Brain pericyte (primary cell): ENCODE results near the gene CDH23.

Experiments used
- DNase-seq: peaks from one replicate; pipeline ENCODE4 v3.0.0-alpha.2; 2012; ENCODE audit warnings: low read depth, low spot score

CDH23 gene

DNA sequence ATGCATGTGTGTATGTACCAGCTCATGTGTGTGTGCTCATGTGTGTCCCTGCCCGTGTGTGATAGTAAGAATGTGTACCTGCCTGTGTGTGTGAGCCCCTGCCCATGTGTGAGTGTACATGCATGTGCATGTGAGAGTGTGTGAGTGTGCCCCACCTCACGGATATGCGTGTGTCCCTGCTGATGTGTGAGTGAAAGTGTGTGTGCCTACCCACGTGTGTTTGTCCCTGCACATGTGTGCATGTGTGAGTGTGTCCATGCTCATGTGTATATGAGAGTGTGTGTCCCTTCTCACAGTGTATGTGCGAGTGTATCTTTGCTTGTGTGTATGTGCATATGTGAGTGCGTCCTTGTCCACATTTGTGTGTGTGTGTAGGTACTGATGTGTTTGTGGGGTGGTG is 69.6 kb downstream of the CDH23 start:
- no peak for DNase-seq

DNA sequence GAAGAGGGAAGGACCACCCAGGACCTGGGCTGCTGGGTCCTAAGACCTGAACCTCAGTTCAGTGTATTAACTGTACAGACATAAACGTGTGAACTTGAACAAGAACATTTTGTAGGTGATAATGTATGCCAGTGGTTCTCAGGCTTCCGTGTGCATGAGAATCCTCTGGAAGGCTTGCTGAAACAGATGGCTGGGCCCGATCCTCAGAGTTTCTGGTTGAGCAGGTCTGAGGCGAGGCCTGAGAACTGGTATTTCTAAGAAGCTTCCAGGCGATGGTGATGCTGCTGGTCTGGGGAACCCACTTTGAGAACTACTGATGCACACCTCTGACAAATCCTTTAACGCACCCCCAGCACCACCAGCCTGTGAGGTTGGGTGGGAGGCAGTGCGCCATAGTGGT is 70.4 kb downstream of the CDH23 start:
- no peak for DNase-seq

DNA sequence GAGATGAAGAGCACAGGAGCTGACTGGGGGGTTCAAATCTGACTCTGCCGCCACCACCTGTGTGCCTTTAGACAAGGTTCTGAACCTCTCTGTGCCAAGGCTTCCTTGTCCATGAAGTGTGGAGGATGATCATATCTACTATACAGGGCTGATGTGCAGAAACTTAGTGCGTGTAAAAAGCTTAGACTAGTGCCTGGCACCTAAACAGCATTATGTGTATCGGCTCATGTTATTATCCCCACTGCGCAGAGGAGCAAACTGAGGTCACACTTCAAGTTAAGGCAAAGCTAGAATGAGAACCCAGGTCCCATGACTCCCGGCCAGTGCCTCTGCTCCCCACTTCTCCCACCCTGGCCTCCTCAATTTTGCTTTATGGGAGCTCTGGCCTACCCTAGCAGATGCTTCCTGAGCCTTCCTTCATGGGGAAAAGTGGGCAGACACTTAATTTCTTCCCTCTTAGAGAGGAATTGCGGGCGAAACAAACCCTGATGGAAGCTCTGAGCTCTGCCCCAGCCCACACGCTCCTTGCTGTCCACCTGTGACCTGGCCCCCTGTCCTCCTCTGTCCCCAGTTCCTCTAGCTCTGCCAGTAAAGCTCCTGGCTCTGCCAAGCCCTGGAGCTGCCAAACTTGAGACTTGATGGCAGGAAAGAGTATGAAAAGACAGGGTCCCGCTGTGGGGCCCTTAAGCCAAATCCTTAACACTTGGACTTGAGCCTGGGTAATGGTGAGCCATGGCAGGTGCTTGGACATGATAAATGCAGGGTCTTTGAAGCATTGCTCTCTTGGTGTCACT is 71.0 kb downstream of the CDH23 start:
- DNase-seq, result no peak

DNA sequence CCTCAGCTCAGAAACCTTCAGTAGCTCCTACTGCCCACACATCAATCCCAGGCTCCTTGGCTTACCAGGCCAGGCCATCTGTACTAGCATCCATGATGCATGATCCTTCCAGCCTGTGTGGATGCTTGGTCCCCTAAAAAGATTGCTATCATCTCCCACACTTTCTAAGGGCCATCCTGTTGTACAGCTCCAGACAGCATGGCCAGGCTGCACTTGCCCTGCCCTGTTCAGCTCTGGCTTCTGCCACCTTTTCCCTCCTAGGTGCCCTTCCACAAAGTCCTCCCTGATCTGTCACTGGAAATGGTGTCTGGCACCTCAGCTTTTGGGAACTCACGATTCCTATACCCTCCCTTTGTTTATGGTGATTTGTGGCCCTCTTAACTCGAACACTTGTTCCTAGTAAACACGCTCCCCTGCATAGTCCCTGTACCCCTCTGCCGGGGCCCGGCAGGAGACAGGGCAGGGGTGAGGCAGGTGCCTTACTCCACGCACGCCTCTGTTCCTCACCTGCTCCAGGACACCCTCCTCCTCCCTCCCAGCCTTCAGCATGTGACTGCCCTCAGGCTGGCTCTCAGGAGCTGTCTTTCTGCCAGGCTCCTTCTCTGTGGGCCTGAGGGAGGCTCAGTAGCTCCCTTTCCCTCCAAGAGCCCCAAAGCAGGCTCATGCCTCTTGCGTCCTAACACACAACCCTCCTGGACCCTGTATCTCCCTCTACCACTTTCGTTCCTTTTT is 71.8 kb downstream of the CDH23 start:
- no peak for DNase-seq

DNA sequence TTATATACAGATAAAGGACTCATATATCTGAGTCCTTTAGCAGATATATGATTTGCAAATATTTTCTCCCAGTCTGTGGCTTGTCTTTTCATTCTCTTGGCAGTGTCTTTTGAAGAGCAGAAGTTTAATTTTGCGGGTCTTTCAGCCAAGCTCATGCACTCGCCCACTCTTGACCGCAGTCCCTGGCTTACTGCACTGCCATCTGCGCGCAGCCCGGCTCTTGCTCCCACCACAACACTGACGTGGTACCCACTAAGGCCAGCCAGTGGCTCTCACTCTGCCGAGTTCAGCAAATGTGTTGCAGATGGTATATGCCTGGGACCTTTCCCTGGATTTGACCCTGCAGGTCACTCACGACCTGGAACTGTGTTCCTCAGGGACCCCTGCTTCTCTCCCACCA is 74.3 kb downstream of the CDH23 start:
- DNase-seq, result no peak

DNA sequence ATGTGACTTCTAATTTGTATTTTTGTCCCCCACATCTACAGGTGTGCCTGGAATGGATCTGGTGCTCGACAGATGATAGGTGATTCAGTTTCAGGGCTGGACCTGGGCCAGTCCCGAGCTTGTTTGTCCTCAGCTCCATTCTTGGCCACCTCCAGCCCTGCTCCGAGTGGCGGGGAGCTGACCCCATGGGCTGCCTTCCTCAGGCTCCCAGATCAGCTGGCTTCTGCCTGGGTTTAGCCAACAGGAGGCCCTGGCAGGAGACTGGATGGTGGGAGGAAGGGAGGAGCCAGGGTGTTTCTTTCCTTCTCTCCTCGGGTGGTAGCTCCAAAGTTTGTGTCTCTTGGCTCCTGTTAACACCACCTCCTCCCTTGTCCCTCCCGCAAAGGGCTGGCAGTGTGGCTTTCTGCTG is 75.2 kb downstream of the CDH23 start:
- no peak for DNase-seq

DNA sequence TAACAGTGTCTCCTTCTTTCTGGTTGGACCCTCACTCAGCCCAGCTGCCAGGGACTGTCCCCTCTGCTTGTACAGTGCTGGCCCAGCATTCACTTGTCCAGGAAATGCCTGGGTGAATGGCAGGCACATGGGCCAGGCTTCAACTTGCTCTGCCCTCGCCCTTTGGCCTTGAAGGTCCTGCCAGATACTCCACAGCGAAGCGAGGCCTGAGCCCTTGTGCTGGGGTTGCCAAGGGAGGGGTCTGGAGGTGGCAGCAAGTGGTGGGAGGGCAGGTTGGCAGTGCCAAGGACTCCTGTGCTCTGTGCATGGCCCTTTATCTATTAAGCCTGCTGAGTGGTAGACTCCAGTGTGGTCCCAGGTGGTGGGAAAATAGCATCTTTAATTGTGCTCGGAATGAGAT is 75.7 kb downstream of the CDH23 start:
- DNase-seq, result no peak

DNA sequence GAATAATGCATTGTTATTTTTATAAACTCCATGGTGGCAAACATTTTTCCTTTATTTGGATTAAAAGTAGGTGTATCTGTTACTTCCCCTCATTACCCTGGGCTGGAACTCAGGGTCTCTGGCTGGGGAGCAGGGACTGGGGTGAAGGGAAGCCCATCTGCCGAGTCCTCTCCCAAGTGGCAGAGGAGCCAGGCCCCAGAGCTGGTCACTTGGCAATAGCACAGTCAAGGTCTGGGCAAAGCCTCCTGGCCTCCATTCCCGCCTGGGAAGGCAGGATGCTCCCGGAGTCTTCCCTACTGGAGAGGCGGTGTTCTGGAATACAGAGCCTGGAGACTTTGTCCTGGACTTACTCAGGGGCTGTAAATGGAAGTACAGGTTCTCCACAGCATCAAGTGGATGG is 76.2 kb downstream of the CDH23 start:
- DNase-seq, result no peak

DNA sequence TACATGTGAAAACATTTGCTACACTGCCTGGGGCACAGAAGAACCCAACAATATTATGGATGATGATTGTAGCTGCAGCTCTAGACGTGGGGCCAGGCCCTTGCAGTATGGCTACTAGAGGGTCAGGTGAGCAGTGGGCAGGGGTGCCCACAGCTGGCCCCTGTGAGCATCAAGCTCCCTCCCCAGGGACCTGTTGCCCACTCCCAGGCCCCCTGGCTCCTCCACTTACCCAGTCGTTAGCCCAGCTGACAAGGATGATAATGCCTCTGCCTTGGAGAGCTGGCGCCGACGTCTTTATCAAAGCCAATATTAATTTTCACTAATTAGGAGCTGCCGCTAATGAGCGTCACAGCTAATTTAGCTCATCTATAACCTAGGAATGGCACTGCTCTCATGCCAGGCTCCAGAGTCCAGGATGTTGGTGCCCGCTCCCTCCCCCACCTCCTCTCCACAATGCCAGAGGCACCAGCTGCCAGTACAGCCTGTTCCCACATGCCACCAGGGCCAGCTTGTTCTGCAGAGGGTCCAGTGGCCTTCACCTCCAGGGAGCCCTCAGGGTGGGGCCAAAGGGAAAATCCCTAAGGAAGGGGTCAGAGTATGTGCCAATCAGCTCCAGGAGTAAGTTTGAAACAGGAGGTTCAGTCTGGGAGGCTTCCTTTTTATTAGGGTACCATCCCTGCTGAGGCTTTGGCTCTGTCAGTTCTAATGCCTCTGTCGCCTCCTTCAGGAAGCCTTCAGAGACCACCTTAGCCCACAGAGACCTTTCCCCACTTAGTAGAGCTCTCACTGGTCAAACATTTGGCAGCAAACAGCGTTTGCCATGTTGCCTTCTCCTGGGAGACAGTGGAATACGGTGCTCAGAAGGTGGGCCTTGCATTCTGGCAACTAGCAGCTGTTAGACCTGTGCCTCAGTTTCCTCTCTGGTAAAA is 77.2 kb downstream of the CDH23 start:
- no peak for DNase-seq

DNA sequence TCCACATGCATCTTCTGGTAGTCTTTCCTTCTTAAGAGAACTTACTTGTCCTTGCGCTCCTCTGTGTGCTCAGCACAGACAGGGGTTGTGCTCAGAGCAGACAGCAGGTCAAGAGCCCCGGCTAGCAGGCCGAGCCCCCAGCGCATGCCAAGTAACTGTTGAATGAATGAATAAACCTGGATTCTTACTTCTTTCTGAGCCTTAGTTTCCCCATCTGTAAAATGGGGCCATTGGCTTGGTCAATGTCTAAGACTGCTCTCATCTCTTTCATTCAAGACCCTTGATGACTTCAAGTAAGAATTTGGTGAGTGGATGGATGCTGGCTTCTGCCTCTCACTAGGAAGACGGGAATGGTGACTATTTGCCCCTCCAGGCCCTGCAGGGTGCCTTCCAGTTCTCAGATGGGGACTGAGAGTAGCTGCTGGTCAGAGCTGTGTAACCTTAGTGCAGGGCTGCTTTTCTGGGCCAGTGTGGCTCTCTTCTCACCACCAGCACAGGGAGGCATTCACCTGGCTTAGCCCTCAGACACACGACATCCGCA is 78.1 kb downstream of the CDH23 start:
- no peak for DNase-seq

DNA sequence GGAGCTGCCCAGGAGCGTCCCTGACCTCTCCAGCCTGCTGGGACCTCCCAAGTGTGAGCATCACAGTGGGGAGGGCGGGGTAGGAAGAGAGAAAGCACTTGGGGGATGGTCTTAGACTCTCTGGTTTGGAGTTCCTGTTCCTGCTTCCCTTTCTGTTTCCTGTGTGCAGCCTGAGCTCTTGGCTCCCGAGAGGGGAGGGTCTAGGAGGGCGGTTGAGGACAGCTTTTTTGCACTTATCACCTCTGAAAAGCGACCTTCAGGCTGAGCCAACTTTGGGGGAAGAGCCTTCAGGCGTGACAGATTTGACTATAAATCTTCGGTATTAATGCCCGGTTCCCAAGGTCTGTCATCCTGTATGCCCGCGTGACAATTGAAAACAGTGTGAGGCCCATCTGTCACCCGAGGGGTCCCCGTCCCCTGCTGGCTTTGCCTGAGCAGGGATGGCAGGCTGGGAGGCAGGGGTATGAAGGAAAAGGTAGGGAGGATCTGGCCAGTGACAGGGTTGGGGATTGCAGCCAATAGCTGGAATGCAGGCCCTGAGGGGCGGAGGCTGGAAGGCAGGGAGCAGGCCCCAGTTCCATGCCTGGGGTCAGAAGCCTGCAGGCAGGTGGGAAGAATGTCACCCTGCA is 78.6 kb downstream of the CDH23 start:
- no peak for DNase-seq

DNA sequence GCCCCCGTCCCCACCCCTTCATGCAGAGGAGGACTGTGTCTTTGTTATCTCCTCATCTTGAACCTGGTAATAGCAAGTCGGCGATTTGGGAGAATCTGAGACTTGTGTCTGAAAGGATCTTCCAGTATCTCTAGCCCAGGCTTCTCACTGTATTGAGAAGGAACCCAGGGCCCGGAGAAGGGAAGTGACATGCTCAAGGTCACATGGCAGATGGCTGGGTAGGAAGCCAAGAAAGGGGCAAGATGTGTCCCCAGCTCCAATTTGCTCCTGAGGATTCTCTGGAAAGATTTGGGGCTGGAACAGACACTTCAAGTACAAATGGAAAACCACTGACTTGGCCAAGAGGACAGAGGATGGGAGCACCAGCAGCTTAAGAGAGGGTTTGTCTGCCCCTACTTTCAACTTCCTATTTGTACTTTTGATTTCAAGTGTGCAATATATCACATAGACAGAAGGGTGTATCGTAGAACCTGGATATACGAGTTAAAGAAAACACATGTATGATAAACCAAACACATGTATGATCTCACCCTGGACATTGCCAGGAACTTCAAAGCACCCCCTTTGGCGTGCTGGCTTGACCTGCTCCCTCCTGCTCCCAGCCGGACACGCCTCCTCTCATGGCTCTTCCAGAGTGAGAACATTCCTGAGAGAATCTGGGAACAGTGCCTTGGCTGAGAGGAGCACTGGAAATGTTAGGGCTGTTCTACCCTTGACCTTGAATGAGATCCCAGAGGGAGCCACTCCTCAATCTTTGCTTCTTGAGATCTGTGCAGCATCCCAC is 79.7 kb downstream of the CDH23 start:
- no peak for DNase-seq

DNA sequence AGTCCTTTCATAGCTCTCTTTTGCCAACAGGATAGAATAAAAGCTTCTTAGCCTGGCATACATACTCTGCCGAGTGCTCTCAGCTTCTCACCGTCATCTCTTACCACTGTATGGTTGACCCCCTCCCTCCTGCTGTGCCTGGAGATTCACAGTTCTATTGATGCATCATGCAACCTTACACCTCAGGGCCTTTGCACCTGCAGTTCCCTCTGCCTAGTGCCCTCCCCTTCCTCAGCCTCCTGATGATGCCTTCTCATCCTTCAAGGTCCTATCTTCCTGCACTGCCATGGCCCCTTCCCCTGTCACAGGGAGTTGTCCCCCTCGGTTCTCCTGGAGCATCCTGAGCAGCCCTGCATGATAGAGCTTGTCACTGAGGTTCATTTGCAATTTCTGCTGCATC is 81.5 kb downstream of the CDH23 start:
- DNase-seq, result no peak

DNA sequence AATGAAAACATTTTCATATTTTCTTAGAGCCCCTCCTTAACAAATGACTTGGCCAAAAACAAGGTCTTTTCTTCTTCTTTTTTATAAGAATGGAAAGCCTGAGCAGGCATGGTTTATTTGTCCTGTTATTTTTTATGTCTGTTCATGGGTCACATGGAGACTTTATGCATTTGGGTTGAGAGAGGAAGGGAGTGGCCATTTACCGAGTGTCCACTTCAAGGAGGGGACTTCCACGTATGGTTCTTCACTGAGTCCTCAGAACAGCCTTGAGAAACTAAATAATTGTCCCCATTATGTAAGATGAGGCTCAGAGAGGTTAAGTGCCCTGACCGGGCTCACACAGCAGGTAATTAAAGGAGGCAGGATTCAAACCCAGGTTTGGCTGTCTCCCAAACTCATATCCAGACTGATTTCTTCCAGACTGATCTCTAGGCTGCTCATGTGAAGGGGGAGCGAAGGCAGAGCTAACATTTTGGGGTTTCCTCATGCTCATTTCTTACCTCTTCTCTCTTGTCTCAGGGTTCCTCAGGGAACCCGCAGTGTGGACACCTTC is 82.2 kb downstream of the CDH23 start:
- DNase-seq, result no peak

DNA sequence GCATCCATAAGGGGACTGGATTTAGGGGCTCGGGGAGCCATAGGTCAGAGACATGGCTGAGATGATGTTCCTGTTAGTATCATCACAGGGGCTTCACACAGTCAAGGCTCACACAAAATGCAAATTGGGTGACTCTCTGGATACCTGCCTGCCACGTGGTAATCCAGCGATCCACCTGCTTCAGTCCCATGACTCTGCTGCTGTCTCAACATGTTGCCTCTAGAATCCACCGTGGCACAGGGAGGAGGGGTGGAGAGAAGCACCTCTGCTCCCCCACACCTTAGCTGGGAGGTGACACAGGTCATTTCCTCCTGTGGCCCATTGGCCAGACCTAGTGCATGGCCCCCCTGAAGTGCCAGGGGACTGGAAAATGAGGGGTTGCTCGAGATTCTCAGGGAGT is 83.1 kb downstream of the CDH23 start:
- no peak for DNase-seq

DNA sequence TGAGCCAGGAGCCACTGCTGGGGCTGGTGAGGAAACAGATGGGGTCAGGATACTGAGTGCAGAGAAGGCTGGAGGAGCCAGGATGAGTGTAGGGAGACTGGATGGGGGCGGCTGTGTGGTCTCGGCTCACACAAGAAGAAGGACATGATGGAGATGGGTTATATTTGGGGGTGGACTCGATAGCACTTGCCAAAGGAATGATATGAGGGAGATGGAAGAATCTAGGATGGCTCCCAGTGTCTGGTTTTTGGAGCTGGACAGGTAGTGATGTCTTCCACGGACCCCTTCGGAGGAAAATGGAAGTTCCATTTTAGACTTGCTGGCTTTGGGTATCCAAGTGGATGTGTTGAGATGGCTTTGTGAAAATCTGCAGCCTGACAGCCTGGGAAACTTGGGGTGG is 83.9 kb downstream of the CDH23 start:
- DNase-seq, result no peak

DNA sequence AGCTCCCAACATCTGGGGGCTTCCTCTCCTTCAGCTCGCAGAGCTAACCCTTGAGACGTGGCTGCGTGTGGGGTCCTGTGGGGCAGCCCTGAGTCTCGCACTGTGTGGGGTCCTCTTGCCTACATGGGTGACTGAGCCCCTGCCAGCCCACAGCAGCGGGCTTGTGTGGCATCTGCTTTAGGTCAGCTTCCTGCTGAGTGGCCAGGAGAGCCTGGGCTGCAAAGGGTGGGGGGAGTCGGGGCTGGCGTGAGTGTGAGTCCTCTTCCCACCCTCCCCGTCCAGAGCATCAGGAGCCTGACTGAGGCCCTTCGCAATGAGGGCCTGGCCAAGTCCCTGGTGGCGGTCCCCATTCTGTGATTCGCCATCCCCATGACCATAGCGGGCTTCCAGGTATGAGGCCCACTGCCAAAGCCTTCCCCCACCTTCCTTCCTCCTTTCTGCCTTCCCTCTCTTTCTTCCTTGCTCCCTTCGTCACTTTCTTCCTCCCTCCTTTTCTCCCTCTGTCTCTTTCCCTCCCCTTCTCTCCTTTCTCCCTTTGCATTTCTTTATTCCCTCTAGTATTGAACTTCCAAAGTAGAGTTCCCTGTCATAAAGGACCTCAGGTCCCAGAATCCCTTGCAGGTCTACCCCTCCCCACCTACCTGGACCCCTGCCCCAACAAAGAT is 85.2 kb downstream of the CDH23 start:
- DNase-seq, result no peak

DNA sequence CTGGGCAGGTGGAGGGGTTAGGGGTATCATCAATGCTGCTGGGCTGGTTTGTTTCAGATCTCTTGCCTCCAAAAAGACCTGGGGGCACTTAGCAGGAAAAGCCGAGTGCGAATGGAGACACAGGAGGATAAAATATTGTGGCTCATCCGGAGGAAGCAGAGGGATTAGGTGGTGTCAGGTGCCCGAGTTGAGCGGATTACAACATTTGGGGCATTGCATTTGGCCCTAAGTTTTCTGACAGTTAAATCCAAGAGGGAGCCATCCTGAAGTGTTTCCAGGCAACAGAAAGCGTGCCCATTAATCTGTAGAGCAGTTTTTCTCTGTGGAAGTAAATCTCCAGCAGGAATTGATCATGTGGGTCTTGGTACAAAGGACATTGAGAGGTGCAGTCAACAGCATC is 85.9 kb downstream of the CDH23 start:
- DNase-seq, result no peak

DNA sequence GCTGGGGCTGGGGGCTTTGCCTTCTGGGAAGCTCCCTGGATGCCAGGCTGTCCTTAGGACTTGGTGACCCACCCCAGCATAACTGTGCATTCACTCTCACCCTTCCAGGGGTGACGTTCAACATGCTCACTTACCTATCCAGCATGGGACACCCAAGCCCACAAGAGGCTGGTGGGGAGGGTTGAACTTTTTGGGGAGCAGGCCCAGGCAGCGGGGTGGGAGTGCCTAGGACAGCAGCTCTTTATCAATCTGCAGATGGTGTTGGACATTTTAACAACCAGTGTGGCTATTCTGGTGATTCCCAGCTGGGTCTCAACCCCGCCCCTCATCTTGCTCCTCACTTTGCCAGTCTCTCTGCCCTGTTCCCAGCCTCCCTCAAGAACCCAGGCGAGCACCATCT is 86.4 kb downstream of the CDH23 start:
- no peak for DNase-seq
